ENCODE results near the gene SYCP3. TPM values are rescaled to one million over a fixed set of nuclear protein-coding genes. Genes with fewer than 3 reads are reported as not detected.

The SYCP3 gene
- total and polyA plus RNA-seq, 2 of the 13 experiments (the other 11 are each of a cell fraction or from before 2014, with no cell fraction given): not detected

DNA sequence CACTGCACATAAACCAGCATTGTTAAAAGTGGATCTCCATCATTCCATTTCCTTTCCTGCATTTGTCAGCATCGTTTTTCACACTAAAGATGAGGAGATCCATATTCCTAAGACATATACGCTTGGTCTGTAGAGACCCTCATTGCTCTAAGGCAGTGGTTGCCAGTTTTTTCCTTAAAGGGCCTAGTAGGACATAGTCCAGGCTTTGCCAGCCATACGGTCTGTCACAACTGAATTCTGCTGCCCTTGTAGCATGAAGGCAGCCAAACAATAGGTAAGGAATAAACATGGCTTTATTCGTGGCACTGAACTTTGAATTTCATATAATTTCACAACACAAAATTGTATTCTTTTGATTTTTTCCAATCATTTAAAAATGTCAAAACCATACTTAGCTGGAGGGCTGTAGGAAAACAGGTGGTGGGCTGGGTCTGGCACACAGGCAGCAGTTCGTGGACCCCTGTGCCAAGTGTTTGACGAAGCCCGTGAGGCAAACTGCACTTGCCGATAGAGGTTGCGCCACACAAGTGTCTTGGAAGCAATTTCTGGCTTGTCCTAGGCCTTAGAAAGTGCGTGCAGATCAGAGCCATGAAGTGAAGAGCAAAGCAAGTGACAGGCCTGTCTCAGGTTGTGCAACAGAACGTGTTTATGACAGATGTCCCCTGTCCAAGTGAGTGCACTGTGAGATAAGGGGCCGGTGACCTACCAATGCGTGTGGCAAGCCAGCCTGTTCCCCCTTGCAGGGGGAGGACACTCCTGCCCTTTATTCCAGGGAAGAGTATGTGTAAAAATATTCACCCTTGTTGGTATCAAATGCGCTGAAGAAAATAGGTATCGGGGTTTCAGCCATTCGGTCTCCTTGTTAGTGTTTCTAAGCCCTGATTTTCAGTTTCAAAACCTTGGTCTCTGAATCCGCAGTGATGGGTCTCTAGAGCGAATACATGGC lies 42.7 kb downstream of the SYCP3 start (continued):
- TF ChIP-seq, protein P1, sequence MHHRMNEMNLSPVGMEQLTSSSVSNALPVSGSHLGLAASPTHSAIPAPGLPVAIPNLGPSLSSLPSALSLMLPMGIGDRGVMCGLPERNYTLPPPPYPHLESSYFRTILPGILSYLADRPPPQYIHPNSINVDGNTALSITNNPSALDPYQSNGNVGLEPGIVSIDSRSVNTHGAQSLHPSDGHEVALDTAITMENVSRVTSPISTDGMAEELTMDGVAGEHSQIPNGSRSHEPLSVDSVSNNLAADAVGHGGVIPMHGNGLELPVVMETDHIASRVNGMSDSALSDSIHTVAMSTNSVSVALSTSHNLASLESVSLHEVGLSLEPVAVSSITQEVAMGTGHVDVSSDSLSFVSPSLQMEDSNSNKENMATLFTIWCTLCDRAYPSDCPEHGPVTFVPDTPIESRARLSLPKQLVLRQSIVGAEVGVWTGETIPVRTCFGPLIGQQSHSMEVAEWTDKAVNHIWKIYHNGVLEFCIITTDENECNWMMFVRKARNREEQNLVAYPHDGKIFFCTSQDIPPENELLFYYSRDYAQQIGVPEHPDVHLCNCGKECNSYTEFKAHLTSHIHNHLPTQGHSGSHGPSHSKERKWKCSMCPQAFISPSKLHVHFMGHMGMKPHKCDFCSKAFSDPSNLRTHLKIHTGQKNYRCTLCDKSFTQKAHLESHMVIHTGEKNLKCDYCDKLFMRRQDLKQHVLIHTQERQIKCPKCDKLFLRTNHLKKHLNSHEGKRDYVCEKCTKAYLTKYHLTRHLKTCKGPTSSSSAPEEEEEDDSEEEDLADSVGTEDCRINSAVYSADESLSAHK (CRISPR knock-in tag; IDR thresholded peaks at IDR 0.05; ENCODE audit: borderline replicate concordance): no peak
- TF ChIP-seq MXI1 (IDR thresholded peaks at IDR 0.05; ENCODE audit: borderline replicate concordance, low read depth, low read length) (peak; percentile 85; the same call in 2 of the 3 replicates), TBX2 (CRISPR knock-in tag; IDR thresholded peaks at IDR 0.05; ENCODE audit: borderline replicate concordance) (peak; percentile 76), GATA4 (IDR thresholded peaks at IDR 0.05; ENCODE audit: borderline replicate concordance, low read depth) (peak; percentile 63; the same call in 1 of the 2 replicates), ZNF83 (CRISPR knock-in tag; IDR thresholded peaks at IDR 0.05; ENCODE audit: borderline replicate concordance) (no peak), NFYC (CRISPR knock-in tag; IDR thresholded peaks at IDR 0.05) (no peak), AGO2 (optimal IDR thresholded peaks at IDR 0.05; ENCODE audit: low read depth, low read length) (no peak), KMT2B (CRISPR knock-in tag; IDR thresholded peaks at IDR 0.05) (peak; percentile 19; the same call in 1 of the 2 replicates), MYC (CRISPR knock-in tag; IDR thresholded peaks at IDR 0.05; ENCODE audit: borderline replicate concordance) (no peak; the same call in 1 of the 2 replicates), KLF16 (CRISPR knock-in tag; IDR thresholded peaks at IDR 0.05) (peak in 1 of 2 experiments; percentile 85; a peak in 2 of 4 replicates), HNF4A (CRISPR knock-in tag; IDR thresholded peaks at IDR 0.05) (peak; percentile 77), NCOA1 (CRISPR knock-in tag; IDR thresholded peaks at IDR 0.05) (no peak), ZNF282 (IDR thresholded peaks at IDR 0.05; ENCODE audit: partially characterized antibody) (no peak), ZFY (CRISPR knock-in tag; IDR thresholded peaks at IDR 0.05) (peak; percentile 73), SALL2 (CRISPR knock-in tag; IDR thresholded peaks at IDR 0.05) (no peak), HDAC2 (CRISPR knock-in tag; IDR thresholded peaks at IDR 0.05) (peak; percentile 65; the same call in 1 of the 2 replicates)
- TF ChIP-seq, protein P2, sequence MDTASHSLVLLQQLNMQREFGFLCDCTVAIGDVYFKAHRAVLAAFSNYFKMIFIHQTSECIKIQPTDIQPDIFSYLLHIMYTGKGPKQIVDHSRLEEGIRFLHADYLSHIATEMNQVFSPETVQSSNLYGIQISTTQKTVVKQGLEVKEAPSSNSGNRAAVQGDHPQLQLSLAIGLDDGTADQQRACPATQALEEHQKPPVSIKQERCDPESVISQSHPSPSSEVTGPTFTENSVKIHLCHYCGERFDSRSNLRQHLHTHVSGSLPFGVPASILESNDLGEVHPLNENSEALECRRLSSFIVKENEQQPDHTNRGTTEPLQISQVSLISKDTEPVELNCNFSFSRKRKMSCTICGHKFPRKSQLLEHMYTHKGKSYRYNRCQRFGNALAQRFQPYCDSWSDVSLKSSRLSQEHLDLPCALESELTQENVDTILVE (CRISPR knock-in tag; IDR thresholded peaks at IDR 0.05): no peak
- TF ChIP-seq, protein P3, sequence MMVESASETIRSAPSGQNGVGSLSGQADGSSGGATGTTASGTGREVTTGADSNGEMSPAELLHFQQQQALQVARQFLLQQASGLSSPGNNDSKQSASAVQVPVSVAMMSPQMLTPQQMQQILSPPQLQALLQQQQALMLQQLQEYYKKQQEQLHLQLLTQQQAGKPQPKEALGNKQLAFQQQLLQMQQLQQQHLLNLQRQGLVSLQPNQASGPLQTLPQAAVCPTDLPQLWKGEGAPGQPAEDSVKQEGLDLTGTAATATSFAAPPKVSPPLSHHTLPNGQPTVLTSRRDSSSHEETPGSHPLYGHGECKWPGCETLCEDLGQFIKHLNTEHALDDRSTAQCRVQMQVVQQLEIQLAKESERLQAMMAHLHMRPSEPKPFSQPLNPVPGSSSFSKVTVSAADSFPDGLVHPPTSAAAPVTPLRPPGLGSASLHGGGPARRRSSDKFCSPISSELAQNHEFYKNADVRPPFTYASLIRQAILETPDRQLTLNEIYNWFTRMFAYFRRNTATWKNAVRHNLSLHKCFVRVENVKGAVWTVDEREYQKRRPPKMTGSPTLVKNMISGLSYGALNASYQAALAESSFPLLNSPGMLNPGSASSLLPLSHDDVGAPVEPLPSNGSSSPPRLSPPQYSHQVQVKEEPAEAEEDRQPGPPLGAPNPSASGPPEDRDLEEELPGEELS (CRISPR knock-in tag; IDR thresholded peaks at IDR 0.05): peak; percentile 79
- TF ChIP-seq, protein P4, sequence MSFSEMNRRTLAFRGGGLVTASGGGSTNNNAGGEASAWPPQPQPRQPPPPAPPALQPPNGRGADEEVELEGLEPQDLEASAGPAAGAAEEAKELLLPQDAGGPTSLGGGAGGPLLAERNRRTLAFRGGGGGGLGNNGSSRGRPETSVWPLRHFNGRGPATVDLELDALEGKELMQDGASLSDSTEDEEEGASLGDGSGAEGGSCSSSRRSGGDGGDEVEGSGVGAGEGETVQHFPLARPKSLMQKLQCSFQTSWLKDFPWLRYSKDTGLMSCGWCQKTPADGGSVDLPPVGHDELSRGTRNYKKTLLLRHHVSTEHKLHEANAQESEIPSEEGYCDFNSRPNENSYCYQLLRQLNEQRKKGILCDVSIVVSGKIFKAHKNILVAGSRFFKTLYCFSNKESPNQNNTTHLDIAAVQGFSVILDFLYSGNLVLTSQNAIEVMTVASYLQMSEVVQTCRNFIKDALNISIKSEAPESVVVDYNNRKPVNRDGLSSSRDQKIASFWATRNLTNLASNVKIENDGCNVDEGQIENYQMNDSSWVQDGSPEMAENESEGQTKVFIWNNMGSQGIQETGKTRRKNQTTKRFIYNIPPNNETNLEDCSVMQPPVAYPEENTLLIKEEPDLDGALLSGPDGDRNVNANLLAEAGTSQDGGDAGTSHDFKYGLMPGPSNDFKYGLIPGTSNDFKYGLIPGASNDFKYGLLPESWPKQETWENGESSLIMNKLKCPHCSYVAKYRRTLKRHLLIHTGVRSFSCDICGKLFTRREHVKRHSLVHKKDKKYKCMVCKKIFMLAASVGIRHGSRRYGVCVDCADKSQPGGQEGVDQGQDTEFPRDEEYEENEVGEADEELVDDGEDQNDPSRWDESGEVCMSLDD (CRISPR knock-in tag; IDR thresholded peaks at IDR 0.05; ENCODE audit: borderline replicate concordance): no peak
- TF ChIP-seq, protein P5, sequence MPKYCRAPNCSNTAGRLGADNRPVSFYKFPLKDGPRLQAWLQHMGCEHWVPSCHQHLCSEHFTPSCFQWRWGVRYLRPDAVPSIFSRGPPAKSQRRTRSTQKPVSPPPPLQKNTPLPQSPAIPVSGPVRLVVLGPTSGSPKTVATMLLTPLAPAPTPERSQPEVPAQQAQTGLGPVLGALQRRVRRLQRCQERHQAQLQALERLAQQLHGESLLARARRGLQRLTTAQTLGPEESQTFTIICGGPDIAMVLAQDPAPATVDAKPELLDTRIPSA (CRISPR knock-in tag; IDR thresholded peaks at IDR 0.05; ENCODE audit: borderline replicate concordance): no peak
